ENCODE data around the gene AFF1. TPM values are rescaled to one million over a fixed set of nuclear protein-coding genes. Genes with fewer than 3 reads are reported as not detected.

AFF1 gene
- total RNA-seq, 4 donors from 2014 or later = 105 to 152 (median 111) TPM

DNA sequence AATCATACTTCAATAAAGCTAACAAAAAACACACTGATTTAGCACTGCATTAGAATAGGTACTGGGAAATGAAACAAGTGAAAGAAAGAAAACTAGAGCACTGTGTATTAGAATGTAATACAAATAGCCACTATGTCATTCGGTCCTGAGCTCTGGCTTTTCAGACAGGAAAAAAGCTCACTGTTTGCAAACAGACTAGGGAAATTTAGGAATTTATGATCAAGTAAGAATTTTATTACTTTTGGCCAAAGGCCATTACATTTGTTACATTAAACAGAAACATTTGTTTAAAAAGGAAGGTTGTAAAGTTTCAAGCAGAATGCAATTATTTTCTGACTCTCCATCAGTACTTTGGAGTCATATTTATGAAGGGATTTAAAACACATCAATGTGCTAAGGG is 216.9 kb downstream of the AFF1 start:
- H3K36me3 ChIP-seq = no peaks in the 10 kb centered on the region
- WGBS, 2 donors = 21 to 47% methylated on average over 1 of the region's 1 CpG
- H3K27ac ChIP-seq = no peak overlapping the region
- no peak for DNase-seq (ENCODE audit: low spot score in 2 of 2)
- H3K4me1 ChIP-seq = peaks cover 0 to 6% (median 0%) of the 10 kb centered on the region in 4 donors
- H3K9me3 ChIP-seq = no peaks in the 10 kb centered on the region
- H3K27me3 ChIP-seq = no peaks in the 10 kb centered on the region
- TF ChIP-seq EP300 (IDR thresholded peaks at IDR 0.05) (no peak), POLR2A (IDR thresholded peaks at IDR 0.05) (no peak)
- TF ChIP-seq, protein P1, sequence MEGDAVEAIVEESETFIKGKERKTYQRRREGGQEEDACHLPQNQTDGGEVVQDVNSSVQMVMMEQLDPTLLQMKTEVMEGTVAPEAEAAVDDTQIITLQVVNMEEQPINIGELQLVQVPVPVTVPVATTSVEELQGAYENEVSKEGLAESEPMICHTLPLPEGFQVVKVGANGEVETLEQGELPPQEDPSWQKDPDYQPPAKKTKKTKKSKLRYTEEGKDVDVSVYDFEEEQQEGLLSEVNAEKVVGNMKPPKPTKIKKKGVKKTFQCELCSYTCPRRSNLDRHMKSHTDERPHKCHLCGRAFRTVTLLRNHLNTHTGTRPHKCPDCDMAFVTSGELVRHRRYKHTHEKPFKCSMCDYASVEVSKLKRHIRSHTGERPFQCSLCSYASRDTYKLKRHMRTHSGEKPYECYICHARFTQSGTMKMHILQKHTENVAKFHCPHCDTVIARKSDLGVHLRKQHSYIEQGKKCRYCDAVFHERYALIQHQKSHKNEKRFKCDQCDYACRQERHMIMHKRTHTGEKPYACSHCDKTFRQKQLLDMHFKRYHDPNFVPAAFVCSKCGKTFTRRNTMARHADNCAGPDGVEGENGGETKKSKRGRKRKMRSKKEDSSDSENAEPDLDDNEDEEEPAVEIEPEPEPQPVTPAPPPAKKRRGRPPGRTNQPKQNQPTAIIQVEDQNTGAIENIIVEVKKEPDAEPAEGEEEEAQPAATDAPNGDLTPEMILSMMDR (IDR thresholded peaks at IDR 0.05) = no peak
- no peak overlapping the region for H3K4me3 ChIP-seq

DNA sequence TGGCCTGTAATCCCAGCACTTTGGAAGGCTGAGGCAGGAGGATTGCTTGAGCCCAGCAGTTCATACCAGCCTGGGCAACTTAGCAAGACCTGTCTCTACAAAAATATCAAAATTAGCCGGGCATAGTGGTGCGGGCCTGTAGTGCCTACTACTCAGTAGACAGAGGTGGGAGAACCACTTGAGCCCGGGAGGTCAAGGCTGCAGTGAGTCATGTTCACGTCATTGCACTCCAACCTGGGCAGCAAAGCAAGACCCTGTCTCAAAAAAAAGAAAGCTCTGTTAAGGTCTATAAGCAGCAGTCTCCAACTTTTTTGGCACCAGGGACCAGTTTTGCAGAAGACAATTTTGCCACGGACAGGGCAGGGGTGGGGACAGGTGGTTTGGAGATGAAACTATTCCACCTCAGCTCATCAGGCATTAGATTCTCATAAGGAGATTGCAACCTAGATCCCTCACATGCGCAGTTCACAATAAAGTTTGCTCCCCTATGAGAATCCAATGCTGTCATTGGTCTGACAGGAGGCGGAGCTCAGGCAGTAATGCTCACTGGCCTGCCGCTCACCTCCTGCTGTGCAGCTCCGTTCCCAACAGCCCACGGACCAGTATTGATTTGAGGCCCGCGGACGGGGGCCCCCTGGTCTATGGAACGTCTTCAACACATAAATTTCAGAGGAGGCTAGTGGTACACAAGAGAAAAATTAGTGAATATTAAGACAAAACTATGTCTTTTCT is 217.7 kb downstream of the AFF1 start:
- Histone ChIP-seq H3K4me3 (no peak overlapping the region), H3K27me3 (no peaks in the 10 kb centered on the region), H3K36me3 (no peaks in the 10 kb centered on the region), H3K9me3 (no peaks in the 10 kb centered on the region), H3K27ac (no peak overlapping the region), H3K4me1 (peaks cover 0 to 6% (median 0%) of the 10 kb centered on the region in 4 donors)
- no peak for DNase-seq (ENCODE audit: low spot score in 2 of 2)
- TF ChIP-seq, protein P1 (IDR thresholded peaks at IDR 0.05) = no peak
- WGBS, 2 donors = 72 to 80% methylated on average over 14 of the region's 14 CpGs

DNA sequence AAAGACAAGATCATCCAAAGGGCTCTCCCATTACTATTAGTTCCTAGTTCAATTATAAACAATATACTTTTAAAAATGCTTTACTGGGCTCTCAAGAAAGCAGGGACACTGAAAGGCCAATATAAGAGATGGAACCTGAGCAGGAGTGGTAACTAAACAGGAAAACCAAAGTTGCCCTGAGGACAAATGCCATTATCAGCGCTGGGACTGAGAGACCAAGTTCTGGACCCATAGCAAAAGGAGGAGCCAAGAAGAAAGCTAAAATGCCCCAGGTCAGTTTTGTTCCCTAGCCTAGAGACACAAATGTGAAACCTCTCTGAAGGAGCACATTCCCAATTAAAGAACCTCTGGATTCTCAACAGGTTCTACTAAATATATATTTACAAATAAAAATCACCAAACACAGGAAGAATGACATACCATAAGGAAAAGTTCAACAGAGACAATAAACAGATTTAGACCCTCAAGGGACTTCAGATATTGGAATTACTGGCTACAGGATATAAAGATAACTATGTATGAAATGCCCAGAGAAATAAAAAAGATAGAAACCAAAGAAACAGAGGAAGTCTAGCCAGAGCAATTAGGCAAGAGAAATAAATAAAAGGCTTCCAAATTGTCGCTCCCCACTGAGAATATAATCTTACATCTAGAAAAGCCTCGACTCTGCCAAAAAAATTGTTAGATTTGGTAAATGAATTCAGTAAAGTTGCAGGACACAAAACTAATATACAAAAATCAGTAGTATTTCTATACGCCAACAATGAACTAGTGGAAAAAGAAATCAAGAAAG is 218.5 kb downstream of the AFF1 start:
- peaks cover 0 to 6% (median 0%) of the 10 kb centered on the region in 4 donors for H3K4me1 ChIP-seq
- H3K36me3 ChIP-seq = no peaks in the 10 kb centered on the region
- TF ChIP-seq, protein P1 (IDR thresholded peaks at IDR 0.05) = no peak
- TF ChIP-seq EP300 (IDR thresholded peaks at IDR 0.05) (no peak), POLR2A (IDR thresholded peaks at IDR 0.05) (no peak)
- no peak overlapping the region for H3K27ac ChIP-seq
- H3K4me3 ChIP-seq = no peak overlapping the region
- H3K27me3 ChIP-seq = no peaks in the 10 kb centered on the region
- no peak for DNase-seq (ENCODE audit: low spot score in 2 of 2)
- H3K9me3 ChIP-seq = no peaks in the 10 kb centered on the region
- WGBS, 2 donors = 64 to 73% methylated on average over 4 of the region's 4 CpGs

DNA sequence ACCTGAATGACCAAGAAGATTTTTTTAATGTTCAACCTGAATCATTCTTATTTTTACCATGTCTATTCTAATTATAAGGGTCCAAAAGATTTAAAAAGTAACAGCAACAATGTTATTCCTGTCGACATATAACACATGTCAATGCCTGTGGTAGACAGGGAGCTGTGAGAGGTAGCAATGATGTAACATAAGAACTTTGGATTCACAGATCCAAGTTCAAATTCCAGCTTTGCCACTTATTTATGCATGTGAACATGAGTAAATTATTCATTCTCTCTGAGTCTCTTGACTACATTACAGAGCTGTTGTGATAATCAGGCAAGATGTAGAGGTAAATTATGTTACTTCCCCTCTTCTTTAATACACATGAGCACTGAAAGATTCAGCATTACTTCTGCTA is 231.1 kb downstream of the AFF1 start:
- H3K27me3 ChIP-seq = no peaks in the 10 kb centered on the region
- H3K9me3 ChIP-seq = no peaks in the 10 kb centered on the region
- no peak overlapping the region for H3K27ac ChIP-seq
- peaks cover 0 to 56% (median 0%) of the 10 kb centered on the region in 3 donors for H3K36me3 ChIP-seq
- 92 to 100% methylated on average over 1 of the region's 1 CpG for WGBS, 2 donors
- TF ChIP-seq, protein P1 (IDR thresholded peaks at IDR 0.05) = no peak
- TF ChIP-seq POLR2A (IDR thresholded peaks at IDR 0.05) = no peak
- TF ChIP-seq EP300 (IDR thresholded peaks at IDR 0.05) = no peak
- H3K4me1 ChIP-seq = no peaks in the 10 kb centered on the region
- DNase-seq (ENCODE audit: low spot score in 2 of 2) = no peak
- no peak overlapping the region for H3K4me3 ChIP-seq

DNA sequence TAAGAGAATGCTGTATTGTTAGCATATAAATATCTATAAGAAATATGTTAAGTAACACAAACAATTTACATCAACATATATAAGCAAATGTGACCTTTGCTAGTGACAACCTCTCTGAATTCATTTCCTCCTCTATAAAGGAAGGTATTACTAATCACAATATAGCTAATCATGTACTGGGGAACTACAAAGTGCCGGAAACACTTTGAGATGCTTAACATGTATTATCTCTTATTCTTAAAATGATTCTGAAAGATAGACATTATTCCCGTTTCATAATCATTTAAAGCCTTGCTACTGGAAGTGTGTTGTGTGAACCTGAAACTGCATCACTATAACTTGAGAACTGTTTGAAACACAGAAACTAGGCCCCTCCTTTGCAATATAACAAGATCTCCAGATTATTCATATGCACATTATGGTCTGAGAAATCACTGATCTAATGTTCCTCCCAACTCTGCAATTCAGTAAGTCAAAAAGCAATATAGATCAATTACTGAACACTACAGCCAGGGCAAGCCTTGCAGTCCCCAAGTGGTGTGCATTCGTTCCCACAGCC is 231.6 kb downstream of the AFF1 start:
- DNase-seq (ENCODE audit: low spot score in 2 of 2) = no peak
- no peaks in the 10 kb centered on the region for H3K4me1 ChIP-seq
- H3K4me3 ChIP-seq = no peak overlapping the region
- 92 to 97% methylated on average over 3 of the region's 3 CpGs for WGBS, 2 donors
- H3K9me3 ChIP-seq = no peaks in the 10 kb centered on the region
- peaks cover 0 to 52% (median 0%) of the 10 kb centered on the region in 3 donors for H3K36me3 ChIP-seq
- TF ChIP-seq, protein P1 (IDR thresholded peaks at IDR 0.05) = no peak
- TF ChIP-seq EP300 (IDR thresholded peaks at IDR 0.05) (no peak), POLR2A (IDR thresholded peaks at IDR 0.05) (no peak)
- H3K27me3 ChIP-seq = no peaks in the 10 kb centered on the region
- H3K27ac ChIP-seq = no peak overlapping the region
